Measurements from ENCODE around the gene TTC4. TPM values are rescaled to one million over a fixed set of nuclear protein-coding genes. Genes with fewer than 3 reads are reported as not detected.

The TTC4 gene
- total RNA-seq, 1 experiment from 2014 or later, result 43.8 TPM

- DNase-seq (ENCODE audit: low read depth), result no peak
- in situ Hi-C loops (cut with HindIII; ENCODE audit: low pct_unique_long_range_greater_than_20kb, low sequenced_read_pairs), result no loop called here
Observed at GRCh38 chr1:54699936-54700525, 15.6 kb upstream of the TTC4 start.

- DNase-seq (ENCODE audit: low read depth), result no peak
- in situ Hi-C loops (cut with HindIII; ENCODE audit: low pct_unique_long_range_greater_than_20kb, low sequenced_read_pairs), result no loop called here
Observed at GRCh38 chr1:54701066-54701465, 14.6 kb upstream of the TTC4 start.

GRCh38 chr1:54701996-54702395 lies 13.7 kb upstream of the TTC4 start:
- in situ Hi-C loops (cut with HindIII; ENCODE audit: low pct_unique_long_range_greater_than_20kb, low sequenced_read_pairs), result no loop called here

GRCh38 chr1:54703471-54703870 lies 12.2 kb upstream of the TTC4 start:
- no peak for DNase-seq (ENCODE audit: low read depth)
- in situ Hi-C loops (cut with HindIII; ENCODE audit: low pct_unique_long_range_greater_than_20kb, low sequenced_read_pairs), result no loop called here

More at GRCh38 chr1:54701996-54702395, 13.7 kb upstream of the TTC4 start:
- DNase-seq (ENCODE audit: low read depth), result no peak

GRCh38 chr1:54705153-54705552 lies 10.5 kb upstream of the TTC4 start:
- in situ Hi-C loops (cut with HindIII; ENCODE audit: low pct_unique_long_range_greater_than_20kb, low sequenced_read_pairs), result no loop called here
- DNase-seq (ENCODE audit: low read depth), result no peak

DNA sequence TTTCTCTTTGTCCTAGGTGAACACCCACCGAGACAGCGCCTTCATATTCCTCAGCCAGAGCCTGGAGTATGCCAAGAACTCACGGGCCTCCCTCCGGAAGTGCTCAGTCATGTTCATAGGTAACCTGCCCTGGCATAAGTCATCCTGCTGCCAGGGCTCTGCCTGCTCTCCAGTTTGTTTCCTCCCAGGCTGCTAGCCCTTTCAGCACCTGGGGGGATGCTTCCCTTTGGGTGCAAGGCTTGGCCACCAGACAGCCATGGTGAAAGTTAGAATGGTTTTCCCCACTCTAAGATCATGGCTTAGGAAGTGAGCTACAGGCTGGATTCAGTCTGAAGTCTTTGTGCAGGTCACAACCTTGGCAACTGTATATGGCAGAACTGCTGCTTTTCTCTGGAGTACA lies 9.2 kb upstream of the TTC4 start:
- no peak for DNase-seq (ENCODE audit: low read depth)
- in situ Hi-C loops (cut with HindIII; ENCODE audit: low pct_unique_long_range_greater_than_20kb, low sequenced_read_pairs), result no loop called here

GRCh38 chr1:54708385-54708784 lies 7.3 kb upstream of the TTC4 start:
- in situ Hi-C loops (cut with HindIII; ENCODE audit: low pct_unique_long_range_greater_than_20kb, low sequenced_read_pairs), result no loop called here
- no peak for DNase-seq (ENCODE audit: low read depth)

- in situ Hi-C loops (cut with HindIII; ENCODE audit: low pct_unique_long_range_greater_than_20kb, low sequenced_read_pairs), result no loop called here
- DNase-seq (ENCODE audit: low read depth), result no peak
Observed at GRCh38 chr1:54709547-54710292, 5.9 kb upstream of the TTC4 start.

- in situ Hi-C loops (cut with HindIII; ENCODE audit: low pct_unique_long_range_greater_than_20kb, low sequenced_read_pairs), result no loop called here
- DNase-seq (ENCODE audit: low read depth), result no peak
Observed at GRCh38 chr1:54710434-54710833, 5.2 kb upstream of the TTC4 start.

- in situ Hi-C loops (cut with HindIII; ENCODE audit: low pct_unique_long_range_greater_than_20kb, low sequenced_read_pairs), result no loop called here
- no peak for DNase-seq (ENCODE audit: low read depth)
Observed at GRCh38 chr1:54710841-54711240, 4.8 kb upstream of the TTC4 start.

- DNase-seq (ENCODE audit: low read depth), result no peak
- in situ Hi-C loops (cut with HindIII; ENCODE audit: low pct_unique_long_range_greater_than_20kb, low sequenced_read_pairs), result no loop called here
Observed at GRCh38 chr1:54711536-54711935, 4.1 kb upstream of the TTC4 start.

GRCh38 chr1:54714881-54715492 lies 674 bp upstream of the TTC4 start:
- DNase-seq (ENCODE audit: low read depth), result no peak
- in situ Hi-C loops (cut with HindIII; ENCODE audit: low pct_unique_long_range_greater_than_20kb, low sequenced_read_pairs), result no loop called here

GRCh38 chr1:54716299-54717047 lies 812 bp downstream of the TTC4 start:
- peak; percentile 53 for DNase-seq (ENCODE audit: low read depth)
- in situ Hi-C loops (cut with HindIII; ENCODE audit: low pct_unique_long_range_greater_than_20kb, low sequenced_read_pairs), result no loop called here

DNA sequence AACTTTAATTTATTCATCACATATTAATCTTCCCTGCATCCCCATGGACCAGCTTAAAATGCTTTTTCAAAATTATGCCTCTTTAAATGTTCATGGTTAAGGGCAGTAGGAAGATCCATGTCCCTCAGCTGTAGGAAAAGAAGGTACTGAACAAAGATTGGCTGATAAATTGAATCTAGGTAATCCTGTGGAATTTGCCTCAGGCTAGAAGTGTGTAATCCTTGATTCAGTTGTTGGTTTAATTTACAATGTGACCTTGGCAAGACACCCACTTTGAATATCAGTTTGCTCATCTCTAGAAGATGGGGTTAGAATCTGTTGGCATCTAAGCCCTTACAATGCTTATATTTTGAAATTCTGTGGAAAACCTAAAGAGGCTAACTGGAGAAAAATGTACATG lies 6.1 kb downstream of the TTC4 start:
- in situ Hi-C loops (cut with HindIII; ENCODE audit: low pct_unique_long_range_greater_than_20kb, low sequenced_read_pairs), result no loop called here
- DNase-seq (ENCODE audit: low read depth), result no peak

GRCh38 chr1:54723985-54724384 lies 8.3 kb downstream of the TTC4 start:
- DNase-seq (ENCODE audit: low read depth), result no peak
- in situ Hi-C loops (cut with HindIII; ENCODE audit: low pct_unique_long_range_greater_than_20kb, low sequenced_read_pairs), result no loop called here

DNA sequence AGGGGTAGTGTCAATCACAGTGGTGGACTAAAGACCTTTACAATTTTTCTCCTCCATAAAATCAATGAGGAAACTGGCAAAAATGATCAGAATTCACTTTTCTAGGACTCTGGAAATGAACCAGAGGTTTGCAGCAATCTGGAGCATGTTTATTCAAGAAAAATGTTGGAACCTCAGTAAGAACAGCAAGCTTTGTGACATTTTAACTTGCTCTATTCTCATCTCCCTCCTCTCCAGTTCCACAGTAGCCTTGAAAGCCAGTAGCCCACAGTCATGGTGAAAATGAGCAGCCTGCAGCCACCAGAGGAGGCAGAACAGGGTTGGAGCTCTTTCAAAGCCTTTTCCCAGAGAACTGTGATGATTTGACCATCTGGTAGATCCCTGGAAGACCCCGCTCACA lies 9.1 kb downstream of the TTC4 start:
- no peak for DNase-seq (ENCODE audit: low read depth)
- in situ Hi-C loops (cut with HindIII; ENCODE audit: low pct_unique_long_range_greater_than_20kb, low sequenced_read_pairs), result no loop called here

- in situ Hi-C loops (cut with HindIII; ENCODE audit: low pct_unique_long_range_greater_than_20kb, low sequenced_read_pairs), result no loop called here
- peak; percentile 40 for DNase-seq (ENCODE audit: low read depth)
Observed at GRCh38 chr1:54728027-54728426, 12.4 kb downstream of the TTC4 start.

DNA sequence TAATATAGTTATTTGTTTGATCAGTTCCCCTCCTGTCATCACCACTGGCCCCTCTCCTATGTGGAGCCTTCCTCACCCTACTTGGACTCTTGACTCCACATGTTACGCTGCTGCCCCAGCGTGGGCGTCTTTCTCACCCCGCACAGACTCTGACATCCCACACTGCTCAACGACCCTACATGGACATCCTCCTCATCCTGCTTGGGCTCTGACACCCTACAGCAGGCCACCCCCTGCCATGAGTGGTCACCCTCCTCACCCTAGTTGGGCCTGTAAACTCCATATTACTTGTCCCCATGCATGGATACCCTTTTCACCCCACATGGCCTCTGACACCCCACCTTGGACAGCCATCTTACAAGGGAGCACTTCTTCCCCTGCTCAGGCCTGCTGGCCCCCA lies 21.0 kb downstream of the TTC4 start:
- no peak for DNase-seq (ENCODE audit: low read depth)
- in situ Hi-C loops (cut with HindIII; ENCODE audit: low pct_unique_long_range_greater_than_20kb, low sequenced_read_pairs), result no loop called here

GRCh38 chr1:54738244-54738643 lies 22.6 kb downstream of the TTC4 start:
- in situ Hi-C loops (cut with HindIII; ENCODE audit: low pct_unique_long_range_greater_than_20kb, low sequenced_read_pairs), result no loop called here
- no peak for DNase-seq (ENCODE audit: low read depth)
